HG02588 (cell line): Measurements from ENCODE around the gene SETD5.

Experiments used
- ATAC-seq: cut with Tn5 transposase; IDR thresholded peaks from one replicate; pipeline ENCODE4 v1.9.1; 2021; ENCODE audit warnings: mild to moderate bottlenecking, moderate library complexity; ENCODE audit not compliant: unreplicated experiment

The SETD5 gene

GRCh38 chr3:9406856-9407626 is 9.6 kb downstream of the SETD5 start:
- ATAC-seq: no peak

- ATAC-seq: no peak
Observed at GRCh38 chr3:9408061-9408460, 10.6 kb downstream of the SETD5 start.

GRCh38 chr3:9408546-9408945 is 11.1 kb downstream of the SETD5 start:
- no peak for ATAC-seq

- no peak for ATAC-seq
Observed at GRCh38 chr3:9409981-9410854, 12.8 kb downstream of the SETD5 start.

- no peak for ATAC-seq
Observed at GRCh38 chr3:9411302-9411701, 13.9 kb downstream of the SETD5 start.

GRCh38 chr3:9412293-9412692 is 14.9 kb downstream of the SETD5 start:
- no peak for ATAC-seq

- no peak for ATAC-seq
Observed at GRCh38 chr3:9414826-9415225, 17.4 kb downstream of the SETD5 start.

GRCh38 chr3:9415485-9416138 is 18.2 kb downstream of the SETD5 start:
- no peak for ATAC-seq

- ATAC-seq: no peak
Observed at GRCh38 chr3:9416139-9416780, 18.8 kb downstream of the SETD5 start.

GRCh38 chr3:9420850-9421549 is 23.6 kb downstream of the SETD5 start:
- ATAC-seq: no peak

GRCh38 chr3:9422712-9423424 is 25.5 kb downstream of the SETD5 start:
- ATAC-seq: no peak

- ATAC-seq: no peak
Observed at GRCh38 chr3:9428411-9428810, 31.0 kb downstream of the SETD5 start.

GRCh38 chr3:9430733-9431132 is 33.3 kb downstream of the SETD5 start:
- no peak for ATAC-seq

- ATAC-seq: no peak
Observed at GRCh38 chr3:9433627-9434521, 36.5 kb downstream of the SETD5 start.

GRCh38 chr3:9435316-9435715 is 37.9 kb downstream of the SETD5 start:
- ATAC-seq: no peak

GRCh38 chr3:9439331-9439730 is 41.9 kb downstream of the SETD5 start:
- no peak for ATAC-seq

GRCh38 chr3:9441501-9442221 is 44.2 kb downstream of the SETD5 start:
- ATAC-seq: no peak

GRCh38 chr3:9448071-9448470 is 50.7 kb downstream of the SETD5 start:
- ATAC-seq: no peak
